Smooth muscle cell (in vitro differentiated cells): Measurements from ENCODE around the gene GATA3. TPM values are rescaled to one million over a fixed set of nuclear protein-coding genes. Genes with fewer than 3 reads are reported as not detected.

Experiments
- DNase-seq: peaks from one replicate; lab custom pipeline; 2025; ENCODE audit not compliant: unreplicated experiment; lab: John Stamatoyannopoulos, UW
- H2AFZ ChIP-seq: fragments of 200-600 bp; sonication (generic); 2 replicates; pipeline ENCODE4 v1.6.0; 2016; ENCODE audit warnings: antibody characterized with exemption, low read depth, mild to moderate bottlenecking
- H3F3A ChIP-seq: fragments of 200-600 bp; sonication (generic); 2 replicates; pipeline ENCODE4 v1.6.0; 2017; ENCODE audit warnings: antibody characterized with exemption, low read depth
- H3K27ac ChIP-seq: fragments of 200-600 bp; sonication (generic); 2 replicates; pipeline ENCODE4 v1.5.1; 2016; ENCODE audit warnings: low read depth, mild to moderate bottlenecking
- H3K27me3 ChIP-seq: fragments of 200-600 bp; sonication (generic); 2 replicates; pipeline ENCODE4 v1.6.1; 2016; ENCODE audit warnings: low read depth, mild to moderate bottlenecking
- H3K36me3 ChIP-seq: fragments of 200-600 bp; sonication (generic); 2 replicates; pipeline ENCODE4 v1.5.1; 2016; ENCODE audit warnings: low read depth
- H3K4me1 ChIP-seq: fragments of 200-600 bp; sonication (generic); 2 replicates; pipeline ENCODE4 v1.5.1; 2016; ENCODE audit warnings: low read depth
- H3K4me2 ChIP-seq: fragments of 200-600 bp; sonication (generic); 2 replicates; pipeline ENCODE4 v1.6.0; 2016; ENCODE audit warnings: mild to moderate bottlenecking
- H3K4me3 ChIP-seq: fragments of 200-600 bp; sonication (generic); 2 replicates; pipeline ENCODE4 v1.5.1; 2016; ENCODE audit warnings: mild to moderate bottlenecking
- H3K79me2 ChIP-seq: fragments of 200-600 bp; sonication (generic); 2 replicates; pipeline ENCODE4 v1.6.0; 2016; ENCODE audit warnings: low read depth, mild to moderate bottlenecking
- H3K9ac ChIP-seq: fragments of 200-600 bp; sonication (generic); 2 replicates; pipeline ENCODE4 v1.6.0; 2016; ENCODE audit warnings: low read depth
- H3K9me3 ChIP-seq: fragments of 200-600 bp; sonication (generic); replicated peaks from 2 replicates; pipeline ENCODE4 v1.5.1; 2016; ENCODE audit warnings: low read depth
- H4K20me1 ChIP-seq: fragments of 200-600 bp; sonication (generic); 2 replicates; pipeline ENCODE4 v1.6.0; 2016; ENCODE audit warnings: low read depth
- WGBS: methylation state at CpG from one replicate; pipeline ENCODE4 v1.1.7; 2016; ENCODE audit warnings: low lambda C conversion rate; 5-methylcytosine and 5-hydroxymethylcytosine counted together
- polyA plus RNA-seq: library from polyadenylated mRNA; unstranded; fragments of >200 nt; fragmentation: Nextera tagmentation; extraction: Ambion mirVana; gene quantifications from 2 replicates; pipeline ENCODE4 v1.2.1, GENCODE V29; 2016
- total RNA-seq: library from RNA; depleted of rRNA; stranded (reverse); fragments of >200 nt; gene quantifications from 2 replicates; pipeline ENCODE4 v1.2.3, GENCODE V29; 2014
- TF ChIP-seq, protein P1 (sequence below): fragments of 200-600 bp; sonication (generic); IDR thresholded peaks from 2 replicates; pipeline ENCODE4 v1.5.1; 2017; ENCODE audit warnings: borderline replicate concordance, mild to moderate bottlenecking, antibody characterized with exemption; ENCODE audit not compliant: insufficient read depth, poor library complexity, severe bottlenecking

The GATA3 gene
- total and polyA plus RNA-seq, 2 experiments from 2014 or later: 5.2 to 6.9 TPM

DNA sequence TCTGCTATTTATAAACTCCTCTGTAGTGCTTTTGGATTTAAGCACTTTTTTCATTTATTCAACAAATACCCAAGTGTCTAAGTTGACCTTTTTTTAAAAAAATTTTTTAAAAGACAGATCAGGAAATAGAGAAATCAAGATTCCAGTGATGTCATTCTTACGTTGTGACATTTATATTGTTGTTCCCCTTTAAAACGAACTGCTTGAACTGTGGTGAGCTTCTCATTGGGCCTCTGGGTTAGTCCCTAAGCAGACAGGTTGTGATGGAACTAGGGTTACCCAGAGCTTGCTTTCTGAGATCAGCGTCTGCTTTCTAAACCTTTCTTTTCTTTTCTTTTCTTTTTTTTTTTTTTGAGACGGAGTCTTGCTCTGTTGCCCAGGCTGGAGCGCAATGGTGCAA is 22.4 kb downstream of the GATA3 start:
- DNase-seq: no peak

DNA sequence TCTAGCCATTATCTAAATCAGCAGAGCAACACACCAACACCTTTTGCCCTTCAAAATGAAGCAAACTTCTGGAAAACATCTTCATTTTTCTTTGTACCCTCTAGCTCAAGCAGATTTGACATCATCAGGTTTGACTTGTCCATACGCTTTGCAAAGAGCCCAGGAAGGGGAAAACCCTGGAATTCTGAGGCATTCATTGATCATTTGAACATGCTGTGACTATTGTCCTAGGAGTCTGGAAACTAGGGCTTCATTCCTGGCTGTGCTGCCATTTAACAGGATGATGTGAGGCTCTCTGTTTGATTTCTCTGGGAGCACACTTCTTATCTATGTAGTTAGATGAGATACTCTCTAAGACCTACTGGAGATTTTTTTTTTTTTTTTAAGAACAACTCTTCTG is 23.5 kb downstream of the GATA3 start:
- TF ChIP-seq, protein P1, sequence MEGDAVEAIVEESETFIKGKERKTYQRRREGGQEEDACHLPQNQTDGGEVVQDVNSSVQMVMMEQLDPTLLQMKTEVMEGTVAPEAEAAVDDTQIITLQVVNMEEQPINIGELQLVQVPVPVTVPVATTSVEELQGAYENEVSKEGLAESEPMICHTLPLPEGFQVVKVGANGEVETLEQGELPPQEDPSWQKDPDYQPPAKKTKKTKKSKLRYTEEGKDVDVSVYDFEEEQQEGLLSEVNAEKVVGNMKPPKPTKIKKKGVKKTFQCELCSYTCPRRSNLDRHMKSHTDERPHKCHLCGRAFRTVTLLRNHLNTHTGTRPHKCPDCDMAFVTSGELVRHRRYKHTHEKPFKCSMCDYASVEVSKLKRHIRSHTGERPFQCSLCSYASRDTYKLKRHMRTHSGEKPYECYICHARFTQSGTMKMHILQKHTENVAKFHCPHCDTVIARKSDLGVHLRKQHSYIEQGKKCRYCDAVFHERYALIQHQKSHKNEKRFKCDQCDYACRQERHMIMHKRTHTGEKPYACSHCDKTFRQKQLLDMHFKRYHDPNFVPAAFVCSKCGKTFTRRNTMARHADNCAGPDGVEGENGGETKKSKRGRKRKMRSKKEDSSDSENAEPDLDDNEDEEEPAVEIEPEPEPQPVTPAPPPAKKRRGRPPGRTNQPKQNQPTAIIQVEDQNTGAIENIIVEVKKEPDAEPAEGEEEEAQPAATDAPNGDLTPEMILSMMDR: no peak
- WGBS: 91% methylated on average over 1 of the region's 1 CpG
- H3K4me1 ChIP-seq: no peaks in the 10 kb centered on the region
- no peak overlapping the region for H3K27ac ChIP-seq
- no peaks in the 10 kb centered on the region for H4K20me1 ChIP-seq
- H3K9ac ChIP-seq: no peak overlapping the region
- H3K27me3 ChIP-seq: no peaks in the 10 kb centered on the region
- no peaks in the 10 kb centered on the region for H3K9me3 ChIP-seq
- no peaks in the 10 kb centered on the region for H3K36me3 ChIP-seq
- H3F3A ChIP-seq: peaks cover 10% of the 10 kb centered on the region
- H3K79me2 ChIP-seq: no peaks in the 10 kb centered on the region
- DNase-seq: no peak
- no peak overlapping the region for H3K4me2 ChIP-seq
- no peak overlapping the region for H2AFZ ChIP-seq
- H3K4me3 ChIP-seq: no peak overlapping the region

More for the DNA sequence above, 22.4 kb downstream of the GATA3 start:
- no peak overlapping the region for H2AFZ ChIP-seq
- H3K4me1 ChIP-seq: no peaks in the 10 kb centered on the region
- H3K79me2 ChIP-seq: no peaks in the 10 kb centered on the region
- no peak overlapping the region for H3K27ac ChIP-seq
- no peak overlapping the region for H3K4me2 ChIP-seq
- 90% methylated on average over 5 of the region's 5 CpGs for WGBS
- H3K9me3 ChIP-seq: no peaks in the 10 kb centered on the region
- H3K9ac ChIP-seq: no peak overlapping the region
- peaks cover 10% of the 10 kb centered on the region for H3F3A ChIP-seq
- TF ChIP-seq, protein P1: no peak
- no peaks in the 10 kb centered on the region for H4K20me1 ChIP-seq
- no peaks in the 10 kb centered on the region for H3K27me3 ChIP-seq
- H3K36me3 ChIP-seq: no peaks in the 10 kb centered on the region
- no peak overlapping the region for H3K4me3 ChIP-seq

DNA sequence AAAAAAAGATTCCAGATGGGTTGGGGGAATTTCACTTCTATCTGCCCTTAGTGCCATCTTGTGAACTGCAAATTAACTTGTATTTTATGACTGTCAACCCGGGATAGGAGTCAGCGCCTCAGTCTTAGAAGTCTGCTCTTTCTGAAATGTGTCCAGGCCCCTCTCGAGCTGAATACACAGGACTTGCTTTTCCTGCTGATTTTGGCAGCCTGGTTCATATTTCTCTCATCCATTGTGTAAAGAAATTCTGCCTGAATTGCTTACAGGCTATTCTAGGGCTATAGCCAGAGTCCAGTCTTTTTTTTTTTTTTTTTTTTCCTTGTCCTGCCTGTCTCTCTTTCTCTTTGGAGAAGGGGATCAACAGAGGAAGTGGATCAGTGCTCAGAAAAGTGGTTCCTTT is 24.6 kb downstream of the GATA3 start:
- Histone ChIP-seq H3K4me3 (no peak overlapping the region), H3F3A (peaks cover under 1% of the 10 kb centered on the region), H3K79me2 (no peaks in the 10 kb centered on the region), H3K27ac (no peak overlapping the region), H3K27me3 (no peaks in the 10 kb centered on the region), H4K20me1 (no peaks in the 10 kb centered on the region), H3K9me3 (no peaks in the 10 kb centered on the region), H3K4me1 (no peaks in the 10 kb centered on the region), H3K4me2 (no peak overlapping the region), H3K9ac (no peak overlapping the region), H3K36me3 (no peaks in the 10 kb centered on the region), H2AFZ (no peak overlapping the region)
- no peak for DNase-seq
- WGBS: 79% methylated on average over 3 of the region's 3 CpGs
- TF ChIP-seq, protein P1: no peak

DNA sequence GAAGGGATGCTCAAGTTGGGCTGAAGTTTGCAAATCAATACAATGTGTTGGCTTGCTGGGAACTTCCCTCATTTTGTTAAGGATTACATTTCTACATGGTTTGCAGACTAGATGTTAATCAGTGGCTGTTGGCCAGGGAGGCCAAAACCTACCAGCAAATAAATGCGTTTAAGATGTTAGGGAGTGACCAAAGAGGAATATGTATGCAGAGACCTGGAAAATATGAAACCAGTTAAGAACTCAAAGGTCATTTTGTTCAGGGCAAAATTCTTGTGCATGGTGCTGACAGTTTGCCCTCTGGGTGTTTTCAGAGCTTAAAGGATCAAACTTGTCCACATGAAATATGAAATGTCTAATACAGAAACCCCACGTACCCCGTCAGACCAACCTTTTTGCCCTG is 30.3 kb downstream of the GATA3 start:
- H3K27ac ChIP-seq: no peak overlapping the region
- H2AFZ ChIP-seq: no peak overlapping the region
- no peak overlapping the region for H3K9ac ChIP-seq
- 44% methylated on average over 3 of the region's 3 CpGs for WGBS
- no peaks in the 10 kb centered on the region for H3K9me3 ChIP-seq
- no peak overlapping the region for H3K4me2 ChIP-seq
- no peaks in the 10 kb centered on the region for H3F3A ChIP-seq
- no peaks in the 10 kb centered on the region for H3K79me2 ChIP-seq
- H3K4me3 ChIP-seq: no peak overlapping the region
- no peaks in the 10 kb centered on the region for H3K27me3 ChIP-seq
- no peaks in the 10 kb centered on the region for H3K4me1 ChIP-seq
- H3K36me3 ChIP-seq: no peaks in the 10 kb centered on the region
- H4K20me1 ChIP-seq: no peaks in the 10 kb centered on the region
- DNase-seq: no peak
- TF ChIP-seq, protein P1: no peak
